NCI-H1417 treated with DMSO at 0.1 percent for 48 hours (cell line): ENCODE results near the gene IL25.
"Not testable (repeated sequence)": the region's sequence is repeated elsewhere in the genome, so short reads cannot be mapped to it uniquely, and the experiment has no call there.

Experiments
- DNase-seq: peaks from one replicate; lab custom pipeline; 2025; lab: John Stamatoyannopoulos, UW

The IL25 gene

GRCh38 chr14:23372509-23372908 lies at the start of gene IL25:
IL25 (plus strand) TSS chr14:23372809.
- no peak for DNase-seq

GRCh38 chr14:23323838-23324454 lies 48.7 kb upstream of the IL25 start:
- DNase-seq, result no peak

GRCh38 chr14:23324455-23324846 lies 48.2 kb upstream of the IL25 start:
- DNase-seq, result no peak

- DNase-seq, result no peak
Measured at GRCh38 chr14:23324993-23325392, 47.6 kb upstream of the IL25 start.

GRCh38 chr14:23325746-23326145 lies 46.9 kb upstream of the IL25 start:
- not testable (repeated sequence) for DNase-seq

GRCh38 chr14:23326491-23327332 lies 45.9 kb upstream of the IL25 start:
- DNase-seq, result no peak

GRCh38 chr14:23327947-23328744 lies 44.5 kb upstream of the IL25 start:
- peak; percentile 56 for DNase-seq

GRCh38 chr14:23335623-23336022 lies 37.0 kb upstream of the IL25 start:
- no peak for DNase-seq

GRCh38 chr14:23339506-23340268 lies 32.9 kb upstream of the IL25 start:
- DNase-seq, result no peak

GRCh38 chr14:23344481-23344880 lies 28.1 kb upstream of the IL25 start:
- DNase-seq, result no peak

GRCh38 chr14:23345987-23346692 lies 26.5 kb upstream of the IL25 start:
- no peak for DNase-seq

- no peak for DNase-seq
Measured at GRCh38 chr14:23346693-23347405, 25.8 kb upstream of the IL25 start.

- no peak for DNase-seq
Measured at GRCh38 chr14:23347406-23348296, 25.0 kb upstream of the IL25 start.

- DNase-seq, result no peak
Measured at GRCh38 chr14:23348297-23348655, 24.3 kb upstream of the IL25 start.

GRCh38 chr14:23349156-23349845 lies 23.3 kb upstream of the IL25 start:
- DNase-seq, result no peak

GRCh38 chr14:23351681-23352505 lies 20.7 kb upstream of the IL25 start:
- no peak for DNase-seq

- DNase-seq, result peak; percentile 34
Measured at GRCh38 chr14:23352506-23353432, 19.8 kb upstream of the IL25 start, which contains the start of gene SLC22A17. SLC22A17 (minus strand) TSS chr14:23352887.
